ENCODE results near the gene APOL1.

APOL1 gene

GRCh38 chr22:36232715-36233401 is 20.1 kb upstream of the APOL1 start:
- Histone ChIP-seq H3K4me1 (peaks cover 28 to 54% (median 36%) of the 10 kb centered on the region in 10 experiments), H3K9ac (peak overlapping the region in 2 of 11 experiments; percentile 38 to 43; a peak in 2 of 22 replicates), H3K27me3 (no peaks in the 10 kb centered on the region), H3K4me2 (peak overlapping the region in 5 of 11 experiments; percentile 37 to 65 (median 62); a peak in 10 of 22 replicates), H4K20me1 (peaks cover 0 to 31% (median 4%) of the 10 kb centered on the region in 11 experiments; a peak in 8 of 22 replicates), H3K36me3 (peaks cover 35 to 90% (median 71%) of the 10 kb centered on the region in 11 experiments), H3K4me3 (no peak overlapping the region), H3K9me3 (replicated peaks in 1 of 11) (0 out of 22 replicates have a peak, but pooled peaks cover 0 to 8% (median 0%) of the 10 kb centered on the region in 11 experiments), H3K27ac (no peak overlapping the region; a peak in 1 of 22 replicates)
- no peak for TF ChIP-seq Cebpa-rat (IDR thresholded peaks at IDR 0.05)

- peaks cover 37 to 61% (median 46%) of the 10 kb centered on the region in 10 experiments for H3K4me1 ChIP-seq
- H3K27ac ChIP-seq, result no peak overlapping the region
- peaks cover 0 to 34% (median 4%) of the 10 kb centered on the region in 11 experiments; a peak in 8 of 22 replicates for H4K20me1 ChIP-seq
- no peaks in the 10 kb centered on the region for H3K27me3 ChIP-seq
- no peak overlapping the region; a peak in 2 of 22 replicates for H3K9ac ChIP-seq
- no peak for TF ChIP-seq Cebpa-rat (IDR thresholded peaks at IDR 0.05)
- no peak overlapping the region for H3K4me3 ChIP-seq
- 0 out of 22 replicates have a peak, but pooled peaks cover 0 to 8% (median 0%) of the 10 kb centered on the region in 11 experiments for H3K9me3 ChIP-seq (replicated peaks in 1 of 11)
- H3K4me2 ChIP-seq, result peak overlapping the region in 2 of 11 experiments; percentile 37 to 65; a peak in 3 of 22 replicates
- H3K36me3 ChIP-seq, result peaks cover 27 to 81% (median 62%) of the 10 kb centered on the region in 11 experiments
Observed at GRCh38 chr22:36233796-36234195, 19.1 kb upstream of the APOL1 start.

- H3K27ac ChIP-seq, result no peak overlapping the region
- H3K4me3 ChIP-seq, result no peak overlapping the region
- no peaks in the 10 kb centered on the region for H3K27me3 ChIP-seq
- no peak for TF ChIP-seq Cebpa-rat (IDR thresholded peaks at IDR 0.05)
- H4K20me1 ChIP-seq, result peaks cover 0 to 34% (median 4%) of the 10 kb centered on the region in 11 experiments; a peak in 8 of 22 replicates
- 0 out of 22 replicates have a peak, but pooled peaks cover 0 to 8% (median 0%) of the 10 kb centered on the region in 11 experiments for H3K9me3 ChIP-seq (replicated peaks in 1 of 11)
- no peak overlapping the region; a peak in 1 of 22 replicates for H3K9ac ChIP-seq
- H3K4me1 ChIP-seq, result peaks cover 39 to 61% (median 48%) of the 10 kb centered on the region in 10 experiments
- H3K36me3 ChIP-seq, result peaks cover 24 to 77% (median 58%) of the 10 kb centered on the region in 11 experiments
- H3K4me2 ChIP-seq, result 0 out of 22 replicates have a peak overlapping the region, but pooled peaks of 1 of the 11 experiments have one; percentile 15
Observed at GRCh38 chr22:36234213-36234612, 18.7 kb upstream of the APOL1 start.

- no peak overlapping the region for H3K4me3 ChIP-seq
- no peak overlapping the region for H3K27ac ChIP-seq
- H3K9ac ChIP-seq, result no peak overlapping the region
- no peaks in the 10 kb centered on the region for H3K27me3 ChIP-seq
- 0 out of 22 replicates have a peak, but pooled peaks cover 0 to 8% (median 0%) of the 10 kb centered on the region in 11 experiments for H3K9me3 ChIP-seq (replicated peaks in 1 of 11)
- peaks cover 43 to 65% (median 52%) of the 10 kb centered on the region in 10 experiments for H3K4me1 ChIP-seq
- TF ChIP-seq Cebpa-rat (IDR thresholded peaks at IDR 0.05), result no peak
- peak overlapping the region in 3 of 11 experiments; percentile 15 to 21 (median 17); a peak in 3 of 22 replicates for H3K4me2 ChIP-seq
- H4K20me1 ChIP-seq, result peaks cover 0 to 34% (median 4%) of the 10 kb centered on the region in 11 experiments; a peak in 8 of 22 replicates
- H3K36me3 ChIP-seq, result peaks cover 24 to 70% (median 53%) of the 10 kb centered on the region in 11 experiments
Observed at GRCh38 chr22:36234919-36235318, 18.0 kb upstream of the APOL1 start.

- no peak for TF ChIP-seq Cebpa-rat (IDR thresholded peaks at IDR 0.05)
- Histone ChIP-seq H3K27ac (no peak overlapping the region), H3K36me3 (peaks cover 22 to 63% (median 47%) of the 10 kb centered on the region in 11 experiments), H3K9ac (no peak overlapping the region), H3K4me3 (no peak overlapping the region), H4K20me1 (peaks cover 0 to 34% (median 4%) of the 10 kb centered on the region in 11 experiments; a peak in 8 of 22 replicates), H3K4me2 (peak overlapping the region in 3 of 11 experiments; percentile 0 to 99 (median 93); a peak in 2 of 22 replicates), H3K9me3 (replicated peaks in 1 of 11) (0 out of 22 replicates have a peak, but pooled peaks cover 0 to 8% (median 0%) of the 10 kb centered on the region in 11 experiments), H3K4me1 (peaks cover 44 to 65% (median 53%) of the 10 kb centered on the region in 10 experiments), H3K27me3 (no peaks in the 10 kb centered on the region)
Observed at GRCh38 chr22:36235585-36235984, 17.3 kb upstream of the APOL1 start.

- Histone ChIP-seq H3K4me3 (peak overlapping the region in 3 of 10 experiments; percentile 3 to 78 (median 75); a peak in 3 of 20 replicates), H4K20me1 (peaks cover 0 to 28% (median 4%) of the 10 kb centered on the region in 11 experiments; a peak in 8 of 22 replicates), H3K9me3 (replicated peaks in 1 of 11) (0 out of 22 replicates have a peak, but pooled peaks cover 0 to 8% (median 0%) of the 10 kb centered on the region in 11 experiments), H3K4me1 (peaks cover 41 to 65% (median 50%) of the 10 kb centered on the region in 10 experiments), H3K9ac (peak overlapping the region in 5 of 11 experiments; percentile 83 to 88 (median 87); a peak in 6 of 22 replicates), H3K36me3 (peaks cover 16 to 53% (median 36%) of the 10 kb centered on the region in 11 experiments), H3K27ac (peak overlapping the region in 5 of 11 experiments; percentile 8 to 90 (median 85); a peak in 8 of 22 replicates), H3K4me2 (peak overlapping the region; percentile 93 to 100 (median 97); a peak in 21 of 22 replicates), H3K27me3 (no peaks in the 10 kb centered on the region)
- TF ChIP-seq Cebpa-rat (IDR thresholded peaks at IDR 0.05), result no peak
Observed at GRCh38 chr22:36236388-36237319, 16.3 kb upstream of the APOL1 start.

GRCh38 chr22:36237462-36238372 is 15.2 kb upstream of the APOL1 start:
- Histone ChIP-seq H3K4me2 (peak overlapping the region; percentile 93 to 100 (median 97)), H4K20me1 (peaks cover 0 to 25% (median 4%) of the 10 kb centered on the region in 11 experiments; a peak in 8 of 22 replicates), H3K9me3 (replicated peaks in 1 of 11) (peaks cover 0 to 11% (median 5%) of the 10 kb centered on the region in 11 experiments; a peak in 9 of 22 replicates), H3K27ac (peak overlapping the region in 10 of 11 experiments; percentile 63 to 90 (median 80); a peak in 19 of 22 replicates), H3K4me1 (peaks cover 31 to 62% (median 40%) of the 10 kb centered on the region in 10 experiments), H3K27me3 (no peaks in the 10 kb centered on the region), H3K36me3 (peaks cover 6 to 42% (median 29%) of the 10 kb centered on the region in 11 experiments; a peak in 20 of 22 replicates), H3K4me3 (peak overlapping the region; percentile 65 to 87 (median 76)), H3K9ac (peak overlapping the region; percentile 75 to 88 (median 83))
- no peak for TF ChIP-seq Cebpa-rat (IDR thresholded peaks at IDR 0.05)
